ENCODE measurements around the gene ZNF80. TPM values are rescaled to one million over a fixed set of nuclear protein-coding genes. Genes with fewer than 3 reads are reported as not detected.

The ZNF80 gene
- total and polyA plus RNA-seq, 4 donors = 0.15 TPM; not detected in 3

GRCh38 chr3:114194750-114195149, 42.6 kb downstream of the ZNF80 start:
- ATAC-seq (ENCODE audit: low FRiP score) (no peak), DNase-seq (no peak)
- H3K4me1 ChIP-seq (ENCODE audit: control insufficient read depth in 1 of 2, insufficient read depth in 2 of 2, low read length in 2 of 2) = peaks cover 0 to 3% of the 10 kb centered on the region in 2 donors
- no peaks in the 10 kb centered on the region for H3K9me3 ChIP-seq (ENCODE audit: control insufficient read depth, low read length)
- no peak overlapping the region for H3K27ac ChIP-seq (ENCODE audit: low read depth in 1 of 2, low read length in 2 of 2)
- no peaks in the 10 kb centered on the region for H3K36me3 ChIP-seq (ENCODE audit: control insufficient read depth in 1 of 2, insufficient read depth in 2 of 2, low read length in 1 of 2)
- 69 to 79% methylated on average over 1 of the region's 1 CpG for WGBS, 2 donors
- H3K27me3 ChIP-seq (ENCODE audit: control insufficient read depth in 1 of 2, insufficient read depth in 2 of 2, low read length in 1 of 2) = no peaks in the 10 kb centered on the region
- intact Hi-C loops (cut with DNase I) = no loop called here
- no peak overlapping the region for H3K4me3 ChIP-seq (ENCODE audit: low read length in 2 of 2)

DNA sequence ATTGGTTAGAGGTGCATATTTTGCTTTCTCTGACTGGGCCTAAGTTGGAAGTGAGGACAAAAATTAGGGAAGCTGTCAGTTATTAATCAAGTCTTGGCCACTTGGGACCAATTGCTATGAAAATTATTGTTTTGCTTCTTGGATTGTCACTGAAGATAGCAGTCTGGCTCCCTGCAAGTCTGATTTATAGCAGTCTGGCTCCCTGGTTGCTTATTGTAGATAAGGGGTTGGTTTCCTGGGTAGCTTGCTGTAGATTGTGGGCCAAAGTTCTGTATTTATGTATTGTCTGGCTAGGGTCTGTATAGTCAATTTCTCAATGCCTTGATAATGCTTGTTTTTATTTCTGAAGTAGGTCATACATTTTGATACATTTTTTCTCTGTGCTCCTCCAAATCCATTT, 45.2 kb downstream of the ZNF80 start:
- ATAC-seq (ENCODE audit: low FRiP score) = no peak
- no peak for DNase-seq
- no peaks in the 10 kb centered on the region for H3K27me3 ChIP-seq (ENCODE audit: control insufficient read depth in 1 of 2, insufficient read depth in 2 of 2, low read length in 1 of 2)
- no peaks in the 10 kb centered on the region for H3K9me3 ChIP-seq (ENCODE audit: control insufficient read depth, low read length)
- no peak overlapping the region for H3K27ac ChIP-seq (ENCODE audit: low read depth in 1 of 2, low read length in 2 of 2)
- H3K4me3 ChIP-seq (ENCODE audit: low read length in 2 of 2) = no peak overlapping the region
- intact Hi-C loops (cut with DNase I) = no loop called here
- H3K36me3 ChIP-seq (ENCODE audit: control insufficient read depth in 1 of 2, insufficient read depth in 2 of 2, low read length in 1 of 2) = no peaks in the 10 kb centered on the region
- H3K4me1 ChIP-seq (ENCODE audit: control insufficient read depth in 1 of 2, insufficient read depth in 2 of 2, low read length in 2 of 2) = peaks cover 0 to 3% of the 10 kb centered on the region in 2 donors

- no peaks in the 10 kb centered on the region for H3K4me1 ChIP-seq (ENCODE audit: control insufficient read depth in 1 of 2, insufficient read depth in 2 of 2, low read length in 2 of 2)
- no peaks in the 10 kb centered on the region for H3K27me3 ChIP-seq (ENCODE audit: control insufficient read depth in 1 of 2, insufficient read depth in 2 of 2, low read length in 1 of 2)
- ATAC-seq (ENCODE audit: low FRiP score) = no peak
- H3K4me3 ChIP-seq (ENCODE audit: low read length in 2 of 2) = no peak overlapping the region
- no peak overlapping the region for H3K27ac ChIP-seq (ENCODE audit: low read depth in 1 of 2, low read length in 2 of 2)
- intact Hi-C loops (cut with DNase I) = no loop called here
- no peak for DNase-seq
- peaks cover 2% of the 10 kb centered on the region for H3K9me3 ChIP-seq (ENCODE audit: control insufficient read depth, low read length)
- no peaks in the 10 kb centered on the region for H3K36me3 ChIP-seq (ENCODE audit: control insufficient read depth in 1 of 2, insufficient read depth in 2 of 2, low read length in 1 of 2)
Measured at GRCh38 chr3:114186501-114186900, 50.9 kb downstream of the ZNF80 start.

Other genes with a start within 250 kb of the ZNF80 start
- gene CCDC191, start 181.1 kb downstream of the ZNF80 start, total RNA-seq = 1 to 10 TPM; 2.6 to 8.6 TPM
- 1 to 10 TPM; 1.4 to 3.1 TPM for gene CCDC191, start 181.1 kb downstream of the ZNF80 start, polyA plus RNA-seq
- gene QTRT2, start 180.8 kb downstream of the ZNF80 start, total RNA-seq = 10 to 100 TPM; 16.2 to 23.4 TPM
- gene QTRT2, start 180.8 kb downstream of the ZNF80 start, polyA plus RNA-seq = 1 to 10 TPM; 4.5 to 4.6 TPM
- gene DRD3, start 58.5 kb downstream of the ZNF80 start, total RNA-seq = not detected
- gene DRD3, start 58.5 kb downstream of the ZNF80 start, polyA plus RNA-seq = not detected
- 1 to 10 TPM in 1 of 2 donors, under 1 TPM in 1; 0.75 to 1.0 TPM for gene TIGIT, start 56.5 kb upstream of the ZNF80 start, total RNA-seq
- gene TIGIT, start 56.5 kb upstream of the ZNF80 start, polyA plus RNA-seq = under 1 TPM in 1 of 2 donors, not detected in 1; 0.15 TPM